Heart left ventricle (tissue), 13 donors: Measurements from ENCODE around the gene ST8SIA6.

ENCODE experiments used
- CTCF ChIP-seq, 12 donors: fragments of 200-600 bp; sonication (generic) in 4 of 12; IDR thresholded peaks; one replicate each; pipeline versions ENCODE4 v1.5.0 to v1.8.0; 2018 to 2022; ENCODE audit warnings: antibody characterized with exemption in 12 of 12, mild to moderate bottlenecking in 5 of 12
- POLR2A ChIP-seq, 2 donors: fragments of 450-650 bp; IDR thresholded peaks; one replicate each; pipeline ENCODE4 v1.6.1; 2017; ENCODE audit warnings: antibody characterized with exemption in 2 of 2, mild to moderate bottlenecking in 2 of 2, moderate library complexity in 2 of 2
- donor health status: ischemic (EF 13 %, LVEDD 7.1; RV severe dilation, severe dysfunction).
- donor health status: DM: no; HTN: yes; CAD: no.
- donor health status: DM: no; HTN: no; CAD: no.
- donor health status: ischemic (EF 25% LVEDD 6.9; RV normal size, moderate dysfunction).
- donor health status: ischemic (EF 25% LVEDD 5.7; RV mildly dilated, moderate dysfunction).
- donor health status: ischemic (EF 35%, LVEDD 5.7; RV mildly dilated, moderate dysfunction).
- donor health status: nonischemic (EF 11% LVEDD 7.7; RV severe dilation, severe dysfunction).
- donor health status: DM: yes; HTN: yes; CAD: no.
- donor health status: PGD.
- donor health status: ischemic (EF 29% LVEDD 5.4; RV normal size, mild dysfunction).
- donor health status: nonischemic (EF 23%, LVEDD 6.1; RV moderate dilation, normal function).

- TF ChIP-seq CTCF (IDR thresholded peaks at IDR 0.05) (no peak), POLR2A (IDR thresholded peaks at IDR 0.05) (no peak)
These were observed 43.5 kb downstream of the ST8SIA6 start for GRCh38 chr10:17410907-17411306.
